ENCODE data around the gene SMAD3.
"Not testable (repeated sequence)": the region's sequence is repeated elsewhere in the genome, so short reads cannot be mapped to it uniquely, and the experiment has no call there.

DNA sequence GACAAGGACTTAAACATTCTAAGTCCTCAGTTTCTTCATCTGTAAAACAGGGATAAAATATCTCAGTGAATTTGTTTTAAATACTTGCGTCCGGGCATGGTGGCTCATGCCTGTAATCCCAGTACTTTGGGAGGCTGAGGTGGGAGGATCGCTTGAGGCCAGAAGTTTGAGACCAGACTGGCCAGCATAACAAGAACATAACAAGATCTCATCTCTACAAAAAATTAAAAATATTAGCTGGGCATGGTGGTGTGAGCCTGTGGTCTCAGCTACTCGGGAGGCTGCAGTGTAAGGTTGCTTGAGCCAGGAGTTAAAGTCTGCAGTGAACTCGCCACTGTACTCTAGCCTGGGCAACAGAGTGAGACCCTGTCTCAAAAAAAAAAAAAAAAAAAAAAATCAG, 57.4 kb downstream of the SMAD3 start:
- TF ChIP-seq, protein P1, sequence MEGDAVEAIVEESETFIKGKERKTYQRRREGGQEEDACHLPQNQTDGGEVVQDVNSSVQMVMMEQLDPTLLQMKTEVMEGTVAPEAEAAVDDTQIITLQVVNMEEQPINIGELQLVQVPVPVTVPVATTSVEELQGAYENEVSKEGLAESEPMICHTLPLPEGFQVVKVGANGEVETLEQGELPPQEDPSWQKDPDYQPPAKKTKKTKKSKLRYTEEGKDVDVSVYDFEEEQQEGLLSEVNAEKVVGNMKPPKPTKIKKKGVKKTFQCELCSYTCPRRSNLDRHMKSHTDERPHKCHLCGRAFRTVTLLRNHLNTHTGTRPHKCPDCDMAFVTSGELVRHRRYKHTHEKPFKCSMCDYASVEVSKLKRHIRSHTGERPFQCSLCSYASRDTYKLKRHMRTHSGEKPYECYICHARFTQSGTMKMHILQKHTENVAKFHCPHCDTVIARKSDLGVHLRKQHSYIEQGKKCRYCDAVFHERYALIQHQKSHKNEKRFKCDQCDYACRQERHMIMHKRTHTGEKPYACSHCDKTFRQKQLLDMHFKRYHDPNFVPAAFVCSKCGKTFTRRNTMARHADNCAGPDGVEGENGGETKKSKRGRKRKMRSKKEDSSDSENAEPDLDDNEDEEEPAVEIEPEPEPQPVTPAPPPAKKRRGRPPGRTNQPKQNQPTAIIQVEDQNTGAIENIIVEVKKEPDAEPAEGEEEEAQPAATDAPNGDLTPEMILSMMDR (IDR thresholded peaks at IDR 0.05; ENCODE audit: insufficient read depth, low read length), result not testable (repeated sequence)
- TF ChIP-seq, protein P2, sequence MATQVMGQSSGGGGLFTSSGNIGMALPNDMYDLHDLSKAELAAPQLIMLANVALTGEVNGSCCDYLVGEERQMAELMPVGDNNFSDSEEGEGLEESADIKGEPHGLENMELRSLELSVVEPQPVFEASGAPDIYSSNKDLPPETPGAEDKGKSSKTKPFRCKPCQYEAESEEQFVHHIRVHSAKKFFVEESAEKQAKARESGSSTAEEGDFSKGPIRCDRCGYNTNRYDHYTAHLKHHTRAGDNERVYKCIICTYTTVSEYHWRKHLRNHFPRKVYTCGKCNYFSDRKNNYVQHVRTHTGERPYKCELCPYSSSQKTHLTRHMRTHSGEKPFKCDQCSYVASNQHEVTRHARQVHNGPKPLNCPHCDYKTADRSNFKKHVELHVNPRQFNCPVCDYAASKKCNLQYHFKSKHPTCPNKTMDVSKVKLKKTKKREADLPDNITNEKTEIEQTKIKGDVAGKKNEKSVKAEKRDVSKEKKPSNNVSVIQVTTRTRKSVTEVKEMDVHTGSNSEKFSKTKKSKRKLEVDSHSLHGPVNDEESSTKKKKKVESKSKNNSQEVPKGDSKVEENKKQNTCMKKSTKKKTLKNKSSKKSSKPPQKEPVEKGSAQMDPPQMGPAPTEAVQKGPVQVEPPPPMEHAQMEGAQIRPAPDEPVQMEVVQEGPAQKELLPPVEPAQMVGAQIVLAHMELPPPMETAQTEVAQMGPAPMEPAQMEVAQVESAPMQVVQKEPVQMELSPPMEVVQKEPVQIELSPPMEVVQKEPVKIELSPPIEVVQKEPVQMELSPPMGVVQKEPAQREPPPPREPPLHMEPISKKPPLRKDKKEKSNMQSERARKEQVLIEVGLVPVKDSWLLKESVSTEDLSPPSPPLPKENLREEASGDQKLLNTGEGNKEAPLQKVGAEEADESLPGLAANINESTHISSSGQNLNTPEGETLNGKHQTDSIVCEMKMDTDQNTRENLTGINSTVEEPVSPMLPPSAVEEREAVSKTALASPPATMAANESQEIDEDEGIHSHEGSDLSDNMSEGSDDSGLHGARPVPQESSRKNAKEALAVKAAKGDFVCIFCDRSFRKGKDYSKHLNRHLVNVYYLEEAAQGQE (IDR thresholded peaks at IDR 0.05; ENCODE audit: insufficient replicate concordance, low read depth), result not testable (repeated sequence)
